ENCODE results near the gene CSNK1E.

The CSNK1E gene

GRCh38 chr22:38305471-38306448 lies 11.5 kb downstream of the CSNK1E start:
- DNase-seq, result peak; percentile 25

- DNase-seq, result peak; percentile 29
These were observed 12.7 kb downstream of the CSNK1E start for GRCh38 chr22:38304526-38304925.

- no peak for DNase-seq
These were observed 13.3 kb downstream of the CSNK1E start for GRCh38 chr22:38303974-38304373.

GRCh38 chr22:38302906-38303305 lies 14.3 kb downstream of the CSNK1E start:
- DNase-seq, result no peak

- no peak for DNase-seq
These were observed 16.3 kb downstream of the CSNK1E start for GRCh38 chr22:38300946-38301345.

- no peak for DNase-seq
These were observed 16.9 kb downstream of the CSNK1E start for GRCh38 chr22:38300197-38300945.

GRCh38 chr22:38299770-38300102 lies 17.5 kb downstream of the CSNK1E start:
- DNase-seq, result no peak

GRCh38 chr22:38298312-38299005 lies 18.8 kb downstream of the CSNK1E start:
- DNase-seq, result peak; percentile 36

- no peak for DNase-seq
These were observed 20.9 kb downstream of the CSNK1E start for GRCh38 chr22:38296372-38296771.

- no peak for DNase-seq
These were observed 21.4 kb downstream of the CSNK1E start for GRCh38 chr22:38295863-38296262.

GRCh38 chr22:38295339-38295738 lies 21.9 kb downstream of the CSNK1E start:
- no peak for DNase-seq

- no peak for DNase-seq
These were observed 23.0 kb downstream of the CSNK1E start for GRCh38 chr22:38294193-38294592.

GRCh38 chr22:38292694-38293093 lies 24.5 kb downstream of the CSNK1E start:
- DNase-seq, result no peak

- DNase-seq, result no peak
These were observed 25.9 kb downstream of the CSNK1E start for GRCh38 chr22:38291201-38291777.

GRCh38 chr22:38290347-38290746 lies 26.9 kb downstream of the CSNK1E start:
- no peak for DNase-seq

- DNase-seq, result no peak
These were observed 27.6 kb downstream of the CSNK1E start for GRCh38 chr22:38289583-38290082.

GRCh38 chr22:38286915-38287669 lies 30.1 kb downstream of the CSNK1E start:
- no peak for DNase-seq

- DNase-seq, result no peak
These were observed 32.2 kb downstream of the CSNK1E start for GRCh38 chr22:38285018-38285417.

- peak; percentile 49 for DNase-seq
These were observed 33.2 kb downstream of the CSNK1E start for GRCh38 chr22:38284042-38284402.

GRCh38 chr22:38282397-38282796 lies 34.8 kb downstream of the CSNK1E start:
- no peak for DNase-seq

- DNase-seq, result no peak
These were observed 41.1 kb downstream of the CSNK1E start for GRCh38 chr22:38276166-38276565.

All from fibroblast of skin of scalp (primary cell).